Measurements from ENCODE around the gene TTLL7.

TTLL7 gene

DNA sequence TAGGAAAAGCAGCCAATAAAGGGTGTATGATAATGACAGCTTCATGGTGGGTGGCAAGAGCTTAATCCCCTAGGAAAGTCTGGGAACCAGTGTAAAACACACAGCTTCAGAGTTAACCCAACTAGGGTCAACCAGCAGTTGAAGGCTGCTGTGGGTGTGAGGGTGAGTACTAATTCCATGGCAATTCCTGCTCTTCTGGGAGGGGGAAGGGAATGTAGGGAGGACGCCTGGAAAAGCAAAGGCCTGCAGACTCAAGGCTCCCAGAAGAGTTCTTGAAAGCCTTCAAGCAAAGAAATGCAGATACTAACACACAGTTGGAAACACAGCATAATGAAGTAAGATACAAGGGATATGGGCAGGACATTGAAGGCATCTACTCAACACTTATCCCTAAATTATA, 28.1 kb downstream of the TTLL7 start:
- intact Hi-C loops (cut with micrococcal nuclease): no loop called here
- no peak overlapping the region for H3K27ac Mint-ChIP-seq
- H3K4me3 Mint-ChIP-seq: no peak overlapping the region
- H3K4me1 Mint-ChIP-seq (ENCODE audit: low read depth): no peaks in the 10 kb centered on the region
- no peaks in the 10 kb centered on the region for H3K9me3 Mint-ChIP-seq
- H3K36me3 Mint-ChIP-seq (ENCODE audit: low read depth): no peaks in the 10 kb centered on the region
- H3K27me3 Mint-ChIP-seq: no peaks in the 10 kb centered on the region

DNA sequence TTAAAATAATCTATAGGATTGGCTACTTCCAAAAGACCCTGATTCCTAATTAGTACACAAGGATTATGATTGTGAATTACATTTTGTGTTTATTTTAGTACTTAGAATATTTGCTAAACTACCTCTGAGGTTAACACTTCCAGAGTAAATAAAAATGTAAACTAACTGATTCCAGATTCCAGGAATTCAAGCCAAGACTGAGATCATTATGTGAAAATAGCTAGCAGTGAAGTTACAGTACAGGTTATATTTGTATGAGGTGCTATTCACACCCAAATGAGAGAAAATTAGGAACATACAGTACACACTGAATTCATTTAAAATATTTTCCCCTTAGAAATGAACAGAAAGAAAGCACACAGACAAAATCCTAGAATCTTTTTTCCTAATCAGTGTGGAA, 28.8 kb downstream of the TTLL7 start:
- Mint-ChIP-seq H3K27me3 (no peaks in the 10 kb centered on the region), H3K27ac (no peak overlapping the region), H3K9me3 (no peaks in the 10 kb centered on the region), H3K4me1 (ENCODE audit: low read depth) (no peaks in the 10 kb centered on the region), H3K4me3 (no peak overlapping the region), H3K36me3 (ENCODE audit: low read depth) (no peaks in the 10 kb centered on the region)
- intact Hi-C loops (cut with micrococcal nuclease): no loop called here

DNA sequence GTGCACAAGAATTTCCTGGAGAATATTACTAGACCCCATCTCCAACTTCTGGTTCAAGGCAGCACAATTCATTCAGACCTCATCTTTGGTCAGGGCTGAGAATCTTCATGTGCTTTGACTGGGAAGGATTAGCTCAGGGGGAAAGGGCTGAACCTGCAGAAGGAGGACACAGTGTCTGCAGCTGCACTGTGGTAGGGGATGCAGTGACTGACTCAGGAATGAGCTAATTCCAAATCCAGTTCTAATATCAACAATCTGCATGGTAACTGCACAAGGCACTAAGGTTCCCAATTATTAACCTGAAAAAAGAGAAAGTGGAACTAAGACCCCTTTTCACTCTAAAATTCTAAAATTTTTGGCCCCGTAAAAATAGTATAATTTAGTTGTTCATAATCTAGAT, 31.6 kb downstream of the TTLL7 start:
- no peak overlapping the region for H3K4me3 Mint-ChIP-seq
- no peaks in the 10 kb centered on the region for H3K36me3 Mint-ChIP-seq (ENCODE audit: low read depth)
- H3K4me1 Mint-ChIP-seq (ENCODE audit: low read depth): no peaks in the 10 kb centered on the region
- H3K27me3 Mint-ChIP-seq: no peaks in the 10 kb centered on the region
- no peaks in the 10 kb centered on the region for H3K9me3 Mint-ChIP-seq
- intact Hi-C loops (cut with micrococcal nuclease): no loop called here
- no peak overlapping the region for H3K27ac Mint-ChIP-seq

DNA sequence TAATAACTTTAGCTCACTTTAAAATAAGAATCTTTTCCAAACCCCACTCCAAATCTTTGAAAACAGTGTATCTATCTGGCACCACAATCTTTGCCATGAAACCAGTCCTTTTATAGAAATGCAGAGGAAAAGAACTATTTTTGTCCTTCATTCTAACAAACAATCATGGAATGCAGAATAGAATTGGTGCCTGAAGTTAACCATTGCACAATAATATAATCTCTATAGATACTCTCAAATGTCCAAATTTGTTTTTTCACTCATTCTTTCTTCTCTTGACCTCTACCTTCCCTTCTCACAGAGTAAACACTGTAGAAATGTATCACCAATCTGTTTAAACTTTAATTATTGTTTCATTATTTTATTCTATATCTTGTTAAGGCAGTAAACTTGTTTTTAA, 34.8 kb downstream of the TTLL7 start:
- intact Hi-C loops (cut with micrococcal nuclease): no loop called here
- Mint-ChIP-seq H3K27ac (no peak overlapping the region), H3K27me3 (no peaks in the 10 kb centered on the region), H3K9me3 (no peaks in the 10 kb centered on the region), H3K36me3 (ENCODE audit: low read depth) (no peaks in the 10 kb centered on the region), H3K4me3 (no peak overlapping the region), H3K4me1 (ENCODE audit: low read depth) (no peaks in the 10 kb centered on the region)

DNA sequence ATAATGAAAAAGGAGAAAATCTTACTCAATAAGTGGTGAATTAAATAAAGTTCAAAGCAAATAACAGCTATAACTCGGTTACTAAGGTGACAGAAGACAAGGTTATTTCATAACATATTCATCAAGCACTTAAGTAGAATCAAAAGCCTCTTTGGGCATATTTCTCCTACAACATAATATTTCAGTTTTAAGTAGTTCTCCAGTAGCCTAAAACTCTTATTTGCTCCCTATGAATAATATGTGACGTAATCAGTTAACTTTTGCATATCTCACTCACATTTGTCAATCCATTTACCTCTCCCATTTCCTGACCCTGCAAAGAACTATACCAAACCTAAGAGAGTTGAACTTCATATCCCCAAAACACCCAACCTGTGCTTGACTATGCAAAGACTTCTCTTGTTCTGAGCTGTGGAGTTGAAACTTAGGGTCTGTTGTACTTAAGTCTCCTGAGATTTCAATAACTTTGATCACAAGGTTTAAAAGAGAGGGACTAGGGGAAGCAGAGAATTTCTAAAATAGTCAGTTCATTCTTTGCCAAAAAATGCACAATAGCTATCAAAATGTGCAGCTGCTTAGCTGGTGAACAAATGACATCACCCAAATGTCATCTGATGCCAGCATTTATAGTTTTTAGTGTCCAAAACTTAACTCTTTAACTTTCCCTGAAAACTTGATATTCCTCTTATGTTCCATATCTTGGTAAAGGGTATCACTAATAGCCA, 37.2 kb downstream of the TTLL7 start:
- H3K36me3 Mint-ChIP-seq (ENCODE audit: low read depth): no peaks in the 10 kb centered on the region
- no peaks in the 10 kb centered on the region for H3K27me3 Mint-ChIP-seq
- H3K4me1 Mint-ChIP-seq (ENCODE audit: low read depth): no peaks in the 10 kb centered on the region
- H3K9me3 Mint-ChIP-seq: no peaks in the 10 kb centered on the region
- H3K4me3 Mint-ChIP-seq: no peak overlapping the region
- intact Hi-C loops (cut with micrococcal nuclease): no loop called here
- H3K27ac Mint-ChIP-seq: no peak overlapping the region

DNA sequence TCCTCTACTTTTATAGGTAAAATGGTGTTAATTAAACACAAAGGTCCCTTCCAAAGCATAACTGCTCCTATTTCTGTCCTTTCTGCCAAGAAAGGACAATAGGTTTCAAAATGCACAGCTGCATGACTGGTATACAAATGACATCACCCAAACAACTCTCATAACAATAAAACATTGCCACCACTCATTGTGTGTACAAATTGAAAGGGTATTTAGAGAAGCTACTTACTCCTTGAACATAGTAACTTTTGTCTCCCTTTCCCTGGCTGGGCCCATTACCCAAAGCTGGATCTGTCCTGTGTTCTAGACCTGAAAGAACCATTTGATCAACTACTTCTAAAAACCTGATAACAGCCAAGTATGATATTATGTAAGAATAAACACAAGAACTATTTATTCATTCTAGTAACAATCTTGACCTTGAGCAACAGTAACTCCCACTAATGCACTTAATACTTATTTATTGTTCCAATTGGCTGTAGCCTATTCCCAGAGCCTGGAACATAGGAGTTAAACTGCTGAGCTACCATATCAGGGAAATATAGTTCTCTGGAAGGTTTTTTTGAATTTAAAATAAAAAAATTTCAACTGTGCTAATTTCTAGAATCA, 38.2 kb downstream of the TTLL7 start:
- Mint-ChIP-seq H3K4me1 (ENCODE audit: low read depth) (no peaks in the 10 kb centered on the region), H3K9me3 (no peaks in the 10 kb centered on the region), H3K27me3 (no peaks in the 10 kb centered on the region), H3K4me3 (no peak overlapping the region), H3K27ac (no peak overlapping the region), H3K36me3 (ENCODE audit: low read depth) (no peaks in the 10 kb centered on the region)
- intact Hi-C loops (cut with micrococcal nuclease): no loop called here

DNA sequence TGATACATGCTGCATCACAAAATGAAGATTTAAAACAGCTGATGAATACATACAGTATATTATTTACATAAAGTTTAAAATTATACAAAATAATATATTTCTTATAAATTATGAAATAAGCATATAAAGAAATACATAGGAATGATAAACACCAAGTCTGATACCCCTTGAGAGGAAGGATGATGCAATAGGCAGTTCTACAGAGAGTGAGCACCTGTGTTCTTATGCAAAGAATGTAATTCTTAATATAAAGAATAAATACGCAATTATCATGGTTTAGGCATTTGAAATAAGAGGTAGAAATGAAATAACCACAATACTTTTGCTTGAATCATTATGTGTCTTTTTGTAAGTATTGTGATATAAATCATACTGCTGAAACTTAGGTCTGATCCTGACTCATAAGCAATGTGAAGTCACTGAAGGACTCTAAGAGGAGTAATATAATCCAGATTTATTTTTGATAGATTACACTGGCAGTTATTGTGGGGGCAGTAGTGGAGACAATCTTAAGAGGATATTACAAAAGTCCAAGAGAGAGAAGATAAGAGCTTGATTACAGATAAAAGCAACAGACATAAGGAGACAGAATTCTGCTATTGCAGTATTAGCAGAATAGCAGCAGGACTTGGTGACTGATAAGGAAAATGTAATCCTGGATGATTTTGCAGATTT, 39.0 kb downstream of the TTLL7 start:
- Mint-ChIP-seq H3K4me3 (no peak overlapping the region), H3K36me3 (ENCODE audit: low read depth) (no peaks in the 10 kb centered on the region), H3K27me3 (no peaks in the 10 kb centered on the region), H3K9me3 (no peaks in the 10 kb centered on the region), H3K27ac (no peak overlapping the region), H3K4me1 (ENCODE audit: low read depth) (no peaks in the 10 kb centered on the region)
- intact Hi-C loops (cut with micrococcal nuclease): no loop called here

DNA sequence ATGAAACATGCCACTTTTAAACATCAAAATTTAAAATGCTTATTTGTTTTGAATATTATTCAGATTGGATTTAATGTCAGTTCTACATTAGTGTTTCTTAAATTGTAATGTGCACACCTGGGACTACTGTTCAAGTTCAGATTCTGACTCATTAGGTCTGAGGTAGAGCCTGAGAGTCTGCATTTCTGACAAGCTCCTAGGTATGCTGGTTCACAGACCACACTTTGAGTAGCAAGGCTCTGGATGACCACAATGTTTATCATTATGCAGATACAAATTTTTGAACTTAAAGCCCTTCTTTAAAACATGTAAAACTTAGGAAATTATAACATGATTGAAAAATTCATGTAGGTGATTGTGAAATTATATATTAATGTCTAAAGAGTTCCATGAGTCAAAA, 40.2 kb downstream of the TTLL7 start:
- Mint-ChIP-seq H3K9me3 (no peaks in the 10 kb centered on the region), H3K27ac (no peak overlapping the region), H3K27me3 (no peaks in the 10 kb centered on the region), H3K4me1 (ENCODE audit: low read depth) (no peaks in the 10 kb centered on the region), H3K36me3 (ENCODE audit: low read depth) (no peaks in the 10 kb centered on the region), H3K4me3 (no peak overlapping the region)
- intact Hi-C loops (cut with micrococcal nuclease): no loop called here

DNA sequence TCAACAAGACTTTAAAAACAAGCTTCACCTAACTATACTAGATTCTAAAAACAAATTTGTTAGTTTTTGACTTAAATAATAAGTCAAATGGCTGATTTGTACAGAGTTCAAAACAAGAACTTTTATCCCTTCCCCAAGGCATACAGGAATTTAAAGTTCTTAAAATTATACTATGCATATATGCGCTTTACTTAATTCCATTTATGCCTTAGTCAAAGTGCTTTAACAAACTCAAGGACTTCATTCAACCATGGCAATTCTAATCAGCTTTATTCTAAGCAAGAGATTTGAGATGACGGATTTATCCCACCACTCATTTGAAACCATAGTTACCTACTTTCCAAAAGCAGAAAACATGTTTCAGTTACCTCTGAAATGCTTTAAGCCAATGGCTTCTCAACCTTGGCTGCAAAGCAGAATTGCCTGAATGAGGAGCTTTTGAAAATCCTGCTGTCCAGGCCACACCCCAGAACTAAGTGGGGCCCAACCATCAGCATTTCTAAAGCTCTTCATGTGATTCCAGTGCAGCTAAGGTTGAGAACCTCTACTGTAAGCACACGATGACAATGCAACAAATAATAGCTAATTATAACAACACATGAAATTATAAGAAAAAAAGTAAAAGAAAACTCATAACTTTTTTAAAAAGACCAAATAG, 44.6 kb downstream of the TTLL7 start:
- Mint-ChIP-seq H3K36me3 (ENCODE audit: low read depth) (no peaks in the 10 kb centered on the region), H3K27me3 (no peaks in the 10 kb centered on the region), H3K27ac (no peak overlapping the region), H3K4me3 (no peak overlapping the region), H3K4me1 (ENCODE audit: low read depth) (no peaks in the 10 kb centered on the region), H3K9me3 (no peaks in the 10 kb centered on the region)
- intact Hi-C loops (cut with micrococcal nuclease): no loop called here

DNA sequence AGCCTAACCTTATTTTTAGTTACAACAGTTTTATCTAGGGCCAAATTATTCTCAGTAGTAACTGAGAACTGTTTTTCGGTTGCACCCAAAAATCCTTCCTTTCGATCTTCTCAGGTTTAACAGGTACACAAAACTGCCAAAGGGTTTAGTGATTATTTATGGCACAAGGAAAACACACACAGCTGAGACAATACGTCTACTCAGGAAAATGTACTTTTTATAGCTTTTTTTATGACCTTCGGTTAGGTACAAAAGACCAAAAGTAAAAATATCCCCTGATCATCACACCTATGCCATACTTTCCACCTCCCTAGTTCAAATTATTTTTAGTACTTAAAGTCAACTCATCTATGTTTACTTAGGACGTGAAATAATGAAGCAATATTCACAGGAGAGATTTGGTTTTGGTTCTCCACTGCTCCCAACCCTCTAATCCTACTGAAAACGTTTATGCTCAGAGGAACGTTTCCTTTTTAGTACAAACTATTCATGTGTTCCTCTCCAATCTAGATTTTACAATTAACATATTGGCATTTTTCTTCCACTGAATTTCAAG, 48.7 kb downstream of the TTLL7 start:
- Mint-ChIP-seq H3K4me1 (ENCODE audit: low read depth) (no peaks in the 10 kb centered on the region), H3K9me3 (no peaks in the 10 kb centered on the region), H3K4me3 (no peak overlapping the region), H3K27ac (no peak overlapping the region), H3K27me3 (no peaks in the 10 kb centered on the region), H3K36me3 (ENCODE audit: low read depth) (no peaks in the 10 kb centered on the region)
- intact Hi-C loops (cut with micrococcal nuclease): no loop called here

DNA sequence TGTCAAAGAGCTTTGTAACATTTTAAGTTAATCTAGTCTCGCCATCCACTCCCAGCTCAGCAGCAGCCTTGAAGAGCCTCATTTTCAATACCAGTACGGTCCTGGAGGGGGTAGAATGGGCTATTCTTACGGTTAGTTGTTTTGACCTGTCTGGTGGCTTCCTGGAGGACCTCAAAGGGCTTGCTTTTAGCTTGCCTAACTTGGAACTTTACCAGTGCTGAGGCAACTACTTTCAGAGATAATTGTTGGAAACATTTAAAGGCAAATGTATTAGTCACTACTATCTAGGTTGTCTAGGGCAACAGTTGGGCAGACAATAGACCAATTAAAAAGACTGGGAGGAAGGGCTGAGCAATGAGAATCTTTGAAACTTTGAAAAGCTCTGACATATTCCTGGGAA, 56.0 kb downstream of the TTLL7 start:
- no peaks in the 10 kb centered on the region for H3K4me1 Mint-ChIP-seq (ENCODE audit: low read depth)
- H3K4me3 Mint-ChIP-seq: no peak overlapping the region
- no peaks in the 10 kb centered on the region for H3K36me3 Mint-ChIP-seq (ENCODE audit: low read depth)
- H3K27ac Mint-ChIP-seq: no peak overlapping the region
- peaks cover 11% of the 10 kb centered on the region for H3K9me3 Mint-ChIP-seq
- intact Hi-C loops (cut with micrococcal nuclease): no loop called here
- H3K27me3 Mint-ChIP-seq: no peaks in the 10 kb centered on the region

DNA sequence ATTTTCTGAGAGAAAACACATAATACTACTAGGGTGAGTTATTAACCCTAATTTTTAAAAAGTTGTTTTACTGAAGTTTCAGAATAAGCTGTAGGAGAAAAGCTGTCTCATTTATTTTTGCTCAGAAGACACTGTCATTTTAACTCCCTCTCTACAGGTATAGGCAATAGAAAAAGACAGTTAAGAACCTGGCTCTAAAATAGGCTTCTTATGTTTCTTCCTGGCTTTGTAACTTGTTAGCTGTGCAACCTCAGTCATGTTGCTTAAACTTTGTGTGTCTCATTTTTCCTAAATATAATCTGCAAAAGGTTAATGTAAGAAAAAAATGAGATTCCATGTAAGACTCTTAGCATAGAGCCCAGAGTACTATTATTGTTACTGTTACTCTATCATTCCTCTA, 64.4 kb downstream of the TTLL7 start:
- Mint-ChIP-seq H3K27me3 (no peaks in the 10 kb centered on the region), H3K27ac (no peak overlapping the region), H3K9me3 (no peaks in the 10 kb centered on the region), H3K36me3 (ENCODE audit: low read depth) (no peaks in the 10 kb centered on the region), H3K4me1 (ENCODE audit: low read depth) (no peaks in the 10 kb centered on the region), H3K4me3 (no peak overlapping the region)
- intact Hi-C loops (cut with micrococcal nuclease): loop anchor here (10.0 kb wide), 3 partner anchors 500 to 1000 kb away; no protein-coding TSS in a partner anchor

DNA sequence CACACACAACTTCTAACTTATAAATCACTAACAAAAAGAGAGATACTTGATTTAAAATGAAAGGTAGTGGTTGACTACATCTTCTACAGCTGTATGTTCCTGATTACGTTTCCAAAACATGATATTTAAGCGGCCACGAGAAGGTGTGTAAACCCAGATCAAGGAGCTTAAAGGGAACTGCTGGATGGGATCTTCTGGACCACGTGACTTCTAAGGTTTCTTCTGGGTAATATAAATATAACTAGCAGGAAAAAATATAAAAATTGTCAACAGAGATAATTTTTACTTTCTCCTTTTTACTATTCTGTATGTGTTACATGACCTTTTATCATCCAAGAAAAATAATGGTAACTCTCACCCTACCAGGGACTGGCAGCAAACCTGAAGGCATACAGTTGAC, 66.2 kb downstream of the TTLL7 start:
- Mint-ChIP-seq H3K4me3 (no peak overlapping the region), H3K27ac (no peak overlapping the region), H3K36me3 (ENCODE audit: low read depth) (no peaks in the 10 kb centered on the region), H3K27me3 (no peaks in the 10 kb centered on the region), H3K4me1 (ENCODE audit: low read depth) (no peaks in the 10 kb centered on the region), H3K9me3 (no peaks in the 10 kb centered on the region)
- intact Hi-C loops (cut with micrococcal nuclease): loop anchor here (10.0 kb wide), 3 partner anchors 502 to 1002 kb away; no protein-coding TSS in a partner anchor

DNA sequence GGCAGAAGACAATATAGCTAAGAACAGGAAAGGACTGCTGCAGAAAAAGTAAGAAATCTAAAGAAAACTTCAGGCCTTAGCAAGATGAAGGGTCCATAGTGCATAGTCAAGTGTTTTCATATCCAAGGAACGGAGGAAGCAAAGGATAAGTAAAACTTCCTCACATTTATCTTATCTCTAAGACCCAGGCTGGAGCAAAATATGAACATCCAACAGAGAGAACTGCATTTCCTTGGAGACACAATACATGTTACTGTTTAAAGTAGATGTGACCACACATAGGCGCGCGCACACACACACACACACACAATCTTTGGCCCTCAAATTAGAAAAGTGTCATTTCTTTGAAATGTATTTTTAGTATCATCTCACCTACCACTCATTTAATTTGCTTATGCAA, 66.7 kb downstream of the TTLL7 start:
- no peaks in the 10 kb centered on the region for H3K27me3 Mint-ChIP-seq
- H3K36me3 Mint-ChIP-seq (ENCODE audit: low read depth): no peaks in the 10 kb centered on the region
- intact Hi-C loops (cut with micrococcal nuclease): loop anchor here (10.0 kb wide), 3 partner anchors 503 to 1003 kb away; no protein-coding TSS in a partner anchor
- H3K9me3 Mint-ChIP-seq: no peaks in the 10 kb centered on the region
- peaks cover 2% of the 10 kb centered on the region for H3K4me1 Mint-ChIP-seq (ENCODE audit: low read depth)
- H3K4me3 Mint-ChIP-seq: no peak overlapping the region
- no peak overlapping the region for H3K27ac Mint-ChIP-seq

All from dendritic cell treated with granulocyte-macrophage colony-stimulating factor and Interleukin-4, amounts not matched to agents 40 ng/mL and 50 ng/mL, for 4 days (primary cell).